Smooth muscle cell (in vitro differentiated cells): Measurements from ENCODE around the gene TSKS. TPM values are rescaled to one million over a fixed set of nuclear protein-coding genes. Genes with fewer than 3 reads are reported as not detected.
A peak's percentile ranks its signal among the peaks of the same experiment; 100 is the strongest.

Source experiments
- DNase-seq: peaks from one replicate; lab custom pipeline; 2025; ENCODE audit not compliant: unreplicated experiment; lab: John Stamatoyannopoulos, UW
- H2AFZ ChIP-seq: fragments of 200-600 bp; sonication (generic); 2 replicates; pipeline ENCODE4 v1.6.0; 2016; ENCODE audit warnings: antibody characterized with exemption, low read depth, mild to moderate bottlenecking
- H3F3A ChIP-seq: fragments of 200-600 bp; sonication (generic); 2 replicates; pipeline ENCODE4 v1.6.0; 2017; ENCODE audit warnings: antibody characterized with exemption, low read depth
- H3K27ac ChIP-seq: fragments of 200-600 bp; sonication (generic); 2 replicates; pipeline ENCODE4 v1.5.1; 2016; ENCODE audit warnings: low read depth, mild to moderate bottlenecking
- H3K27me3 ChIP-seq: fragments of 200-600 bp; sonication (generic); 2 replicates; pipeline ENCODE4 v1.6.1; 2016; ENCODE audit warnings: low read depth, mild to moderate bottlenecking
- H3K36me3 ChIP-seq: fragments of 200-600 bp; sonication (generic); 2 replicates; pipeline ENCODE4 v1.5.1; 2016; ENCODE audit warnings: low read depth
- H3K4me1 ChIP-seq: fragments of 200-600 bp; sonication (generic); 2 replicates; pipeline ENCODE4 v1.5.1; 2016; ENCODE audit warnings: low read depth
- H3K4me2 ChIP-seq: fragments of 200-600 bp; sonication (generic); 2 replicates; pipeline ENCODE4 v1.6.0; 2016; ENCODE audit warnings: mild to moderate bottlenecking
- H3K4me3 ChIP-seq: fragments of 200-600 bp; sonication (generic); 2 replicates; pipeline ENCODE4 v1.5.1; 2016; ENCODE audit warnings: mild to moderate bottlenecking
- H3K79me2 ChIP-seq: fragments of 200-600 bp; sonication (generic); 2 replicates; pipeline ENCODE4 v1.6.0; 2016; ENCODE audit warnings: low read depth, mild to moderate bottlenecking
- H3K9ac ChIP-seq: fragments of 200-600 bp; sonication (generic); 2 replicates; pipeline ENCODE4 v1.6.0; 2016; ENCODE audit warnings: low read depth
- H3K9me3 ChIP-seq: fragments of 200-600 bp; sonication (generic); replicated peaks from 2 replicates; pipeline ENCODE4 v1.5.1; 2016; ENCODE audit warnings: low read depth
- H4K20me1 ChIP-seq: fragments of 200-600 bp; sonication (generic); 2 replicates; pipeline ENCODE4 v1.6.0; 2016; ENCODE audit warnings: low read depth
- WGBS: methylation state at CpG from one replicate; pipeline ENCODE4 v1.1.7; 2016; ENCODE audit warnings: low lambda C conversion rate; 5-methylcytosine and 5-hydroxymethylcytosine counted together
- polyA plus RNA-seq: library from polyadenylated mRNA; unstranded; fragments of >200 nt; fragmentation: Nextera tagmentation; extraction: Ambion mirVana; gene quantifications from 2 replicates; pipeline ENCODE4 v1.2.1, GENCODE V29; 2016
- total RNA-seq: library from RNA; depleted of rRNA; stranded (reverse); fragments of >200 nt; gene quantifications from 2 replicates; pipeline ENCODE4 v1.2.3, GENCODE V29; 2014
- TF ChIP-seq, protein P1 (sequence below): fragments of 200-600 bp; sonication (generic); IDR thresholded peaks from 2 replicates; pipeline ENCODE4 v1.5.1; 2017; ENCODE audit warnings: borderline replicate concordance, mild to moderate bottlenecking, antibody characterized with exemption; ENCODE audit not compliant: insufficient read depth, poor library complexity, severe bottlenecking

TSKS gene, protein sequence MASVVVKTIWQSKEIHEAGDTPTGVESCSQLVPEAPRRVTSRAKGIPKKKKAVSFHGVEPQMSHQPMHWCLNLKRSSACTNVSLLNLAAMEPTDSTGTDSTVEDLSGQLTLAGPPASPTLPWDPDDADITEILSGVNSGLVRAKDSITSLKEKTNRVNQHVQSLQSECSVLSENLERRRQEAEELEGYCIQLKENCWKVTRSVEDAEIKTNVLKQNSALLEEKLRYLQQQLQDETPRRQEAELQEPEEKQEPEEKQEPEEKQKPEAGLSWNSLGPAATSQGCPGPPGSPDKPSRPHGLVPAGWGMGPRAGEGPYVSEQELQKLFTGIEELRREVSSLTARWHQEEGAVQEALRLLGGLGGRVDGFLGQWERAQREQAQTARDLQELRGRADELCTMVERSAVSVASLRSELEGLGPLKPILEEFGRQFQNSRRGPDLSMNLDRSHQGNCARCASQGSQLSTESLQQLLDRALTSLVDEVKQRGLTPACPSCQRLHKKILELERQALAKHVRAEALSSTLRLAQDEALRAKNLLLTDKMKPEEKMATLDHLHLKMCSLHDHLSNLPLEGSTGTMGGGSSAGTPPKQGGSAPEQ
- not detected in 2 replicates for total RNA-seq
- not detected in 2 replicates for polyA plus RNA-seq

DNA sequence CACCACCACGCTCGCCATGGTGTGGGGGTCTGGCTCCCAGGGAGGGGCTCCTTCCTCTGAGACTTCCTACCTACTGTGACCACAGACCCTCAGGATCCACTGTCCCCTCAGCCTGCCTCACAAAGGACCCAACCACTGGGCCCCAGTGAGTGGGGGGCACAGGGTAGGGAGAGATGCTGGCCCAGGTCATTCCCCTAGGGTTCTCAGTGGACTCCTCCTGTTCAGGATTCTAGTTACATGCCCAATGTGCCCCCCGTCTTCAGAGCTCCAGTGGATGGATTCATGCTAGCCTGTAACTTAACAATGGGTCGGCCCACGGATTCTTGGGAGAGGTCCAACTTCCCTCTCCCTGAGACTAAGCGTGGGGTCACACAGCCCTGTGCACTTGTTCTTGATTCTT is at the start of gene TSKS:
Gene TSKS, minus strand, starts transcription at position 77 of the 400 bp plus-strand sequence. Its CDS starts 59 bp downstream, at position 18.
- peaks cover 14% of the 10 kb centered on the region for H3K79me2 ChIP-seq
- no peak within 1 kb of the TSS for H2AFZ ChIP-seq
- no peak within 1 kb of the TSS for H3K27ac ChIP-seq
- peaks cover 11% of the 10 kb centered on the region for H3K4me1 ChIP-seq
- no peaks in the 10 kb centered on the region for H3F3A ChIP-seq
- no peaks in the 10 kb centered on the region for H3K27me3 ChIP-seq
- no peak for DNase-seq
- peaks cover 8% of the 10 kb centered on the region for H4K20me1 ChIP-seq
- no peak within 1 kb of the TSS for H3K9ac ChIP-seq
- no peak within 1 kb of the TSS for H3K4me2 ChIP-seq
- no peaks in the 10 kb centered on the region for H3K36me3 ChIP-seq
- no peaks in the 10 kb centered on the region for H3K9me3 ChIP-seq
- 98% methylated on average over 6 of the region's 6 CpGs for WGBS
- TF ChIP-seq, protein P1, sequence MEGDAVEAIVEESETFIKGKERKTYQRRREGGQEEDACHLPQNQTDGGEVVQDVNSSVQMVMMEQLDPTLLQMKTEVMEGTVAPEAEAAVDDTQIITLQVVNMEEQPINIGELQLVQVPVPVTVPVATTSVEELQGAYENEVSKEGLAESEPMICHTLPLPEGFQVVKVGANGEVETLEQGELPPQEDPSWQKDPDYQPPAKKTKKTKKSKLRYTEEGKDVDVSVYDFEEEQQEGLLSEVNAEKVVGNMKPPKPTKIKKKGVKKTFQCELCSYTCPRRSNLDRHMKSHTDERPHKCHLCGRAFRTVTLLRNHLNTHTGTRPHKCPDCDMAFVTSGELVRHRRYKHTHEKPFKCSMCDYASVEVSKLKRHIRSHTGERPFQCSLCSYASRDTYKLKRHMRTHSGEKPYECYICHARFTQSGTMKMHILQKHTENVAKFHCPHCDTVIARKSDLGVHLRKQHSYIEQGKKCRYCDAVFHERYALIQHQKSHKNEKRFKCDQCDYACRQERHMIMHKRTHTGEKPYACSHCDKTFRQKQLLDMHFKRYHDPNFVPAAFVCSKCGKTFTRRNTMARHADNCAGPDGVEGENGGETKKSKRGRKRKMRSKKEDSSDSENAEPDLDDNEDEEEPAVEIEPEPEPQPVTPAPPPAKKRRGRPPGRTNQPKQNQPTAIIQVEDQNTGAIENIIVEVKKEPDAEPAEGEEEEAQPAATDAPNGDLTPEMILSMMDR: no peak
- H3K4me3 ChIP-seq: no peak within 1 kb of the TSS

DNA sequence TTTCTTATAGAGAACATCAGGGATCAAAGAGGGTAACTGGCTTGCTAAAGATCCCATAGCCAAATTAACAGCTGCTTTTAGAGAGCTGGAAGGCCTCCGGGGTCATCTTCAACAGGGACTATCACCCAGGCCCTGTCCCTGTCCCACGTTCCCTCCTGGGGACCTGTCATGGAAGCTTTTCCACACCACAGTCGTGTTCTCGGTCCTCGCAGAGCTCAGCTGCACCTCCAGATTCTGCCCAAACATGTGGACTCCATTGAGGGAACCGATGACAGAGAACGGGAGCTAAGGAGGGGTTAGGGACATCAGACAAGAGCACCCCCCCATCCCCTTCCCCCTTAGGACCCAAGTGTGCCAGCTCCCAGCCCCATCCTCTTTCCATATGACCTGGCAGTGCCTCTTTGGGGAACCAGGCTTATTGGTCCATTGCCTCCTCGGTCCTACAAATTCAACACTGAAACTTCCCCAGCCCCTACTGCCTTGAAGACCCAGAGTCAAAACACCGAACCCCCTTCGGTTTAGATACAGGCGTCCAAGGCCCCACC is 49.4 kb upstream of the TSKS start:
- Histone ChIP-seq H3K36me3 (no peaks in the 10 kb centered on the region), H3K9ac (peak overlapping the region; percentile 97), H3K4me3 (peak overlapping the region; percentile 82), H3K27ac (peak overlapping the region; percentile 94), H2AFZ (peak overlapping the region; percentile 78), H3K4me1 (peaks cover 16% of the 10 kb centered on the region), H3K27me3 (no peaks in the 10 kb centered on the region), H3K4me2 (peak overlapping the region; percentile 96), H3K79me2 (no peaks in the 10 kb centered on the region), H3F3A (peaks cover 20% of the 10 kb centered on the region), H3K9me3 (no peaks in the 10 kb centered on the region), H4K20me1 (no peaks in the 10 kb centered on the region)
- DNase-seq: no peak
- 60% methylated on average over 11 of the region's 11 CpGs for WGBS
- TF ChIP-seq, protein P1: no peak

DNA sequence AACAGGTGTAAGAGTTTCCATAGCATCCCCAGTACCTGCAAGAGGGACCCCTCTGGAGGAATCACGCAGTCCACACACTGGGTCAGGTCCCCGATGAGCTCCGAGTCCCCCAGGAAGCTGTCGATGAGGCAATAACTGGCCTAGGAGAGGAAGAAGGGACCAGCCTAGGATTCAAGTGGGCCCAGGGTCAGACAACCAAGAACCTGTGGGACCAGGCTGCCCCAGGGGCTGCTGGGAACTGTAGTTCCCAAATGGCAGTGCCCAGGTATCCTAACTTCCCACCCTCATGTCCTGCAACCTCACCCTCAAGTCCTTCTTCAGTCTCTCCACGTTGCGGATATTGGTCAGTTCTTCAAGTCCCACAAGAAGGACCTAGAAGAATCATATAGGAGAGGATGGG is 48.2 kb upstream of the TSKS start:
- Histone ChIP-seq H3K4me1 (peaks cover 16% of the 10 kb centered on the region), H3K27ac (no peak overlapping the region), H3F3A (peaks cover 16% of the 10 kb centered on the region), H3K9me3 (no peaks in the 10 kb centered on the region), H3K27me3 (no peaks in the 10 kb centered on the region), H3K36me3 (no peaks in the 10 kb centered on the region), H3K79me2 (no peaks in the 10 kb centered on the region), H3K9ac (no peak overlapping the region), H4K20me1 (no peaks in the 10 kb centered on the region), H3K4me2 (no peak overlapping the region), H3K4me3 (no peak overlapping the region), H2AFZ (no peak overlapping the region)
- 94% methylated on average over 6 of the region's 6 CpGs for WGBS
- TF ChIP-seq, protein P1: no peak
- no peak for DNase-seq
